ENCODE measurements around the gene HMGCR. TPM values are rescaled to one million over a fixed set of nuclear protein-coding genes. Genes with fewer than 3 reads are reported as not detected.

The HMGCR gene
- total RNA-seq: 107 and 112 TPM in 2 replicates

DNA sequence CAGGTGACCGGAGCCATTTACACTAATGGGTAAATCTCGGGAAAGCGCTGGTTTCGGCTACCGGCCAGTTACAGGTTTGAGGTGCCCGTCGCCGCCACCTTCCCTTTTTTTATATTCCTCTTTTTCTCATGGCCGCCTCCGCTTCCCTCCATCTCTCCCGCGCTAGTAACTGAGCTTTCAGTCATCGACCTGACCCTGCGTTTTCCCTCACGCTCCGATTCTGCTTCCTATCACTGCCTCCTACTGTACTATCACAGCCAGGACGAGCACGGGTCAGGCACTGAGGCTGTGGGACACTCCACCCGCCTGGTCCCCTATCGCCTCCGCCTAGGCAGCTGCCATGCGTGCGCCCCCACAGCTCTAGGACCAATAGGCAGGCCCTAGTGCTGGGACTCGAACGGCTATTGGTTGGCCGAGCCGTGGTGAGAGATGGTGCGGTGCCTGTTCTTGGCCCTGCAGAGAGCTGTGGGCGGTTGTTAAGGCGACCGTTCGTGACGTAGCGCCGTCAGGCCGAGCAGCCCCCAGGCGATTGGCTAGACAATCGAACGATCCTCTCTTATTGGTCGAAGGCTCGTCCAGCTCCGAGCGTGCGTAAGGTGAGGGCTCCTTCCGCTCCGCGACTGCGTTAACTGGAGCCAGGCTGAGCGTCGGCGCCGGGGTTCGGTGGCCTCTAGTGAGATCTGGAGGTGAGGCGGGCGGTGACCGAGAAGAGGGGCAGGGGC lies at the start of gene HMGCR:
Gene HMGCR, plus strand, starts transcription at position 606 of the 722 bp plus-strand sequence. CDS start 5,386 bp downstream, outside the sequence.

Other genes starting within 250 kb of the HMGCR start
- gene ANKRD31, start 100.3 kb upstream of the HMGCR start, total RNA-seq: 0.24 and 0.32 TPM in 2 replicates
- 24.5 and 24.9 TPM in 2 replicates for gene CERT1, start 174.4 kb downstream of the HMGCR start, total RNA-seq
- 36.9 and 45.3 TPM in 2 replicates for gene POLK, start 174.7 kb downstream of the HMGCR start, total RNA-seq